A549 (cell line): ENCODE measurements around the gene APC.

ENCODE experiments used
- CHD2 ChIP-seq: fragments of 150-350 bp; IDR thresholded peaks from 2 replicates; pipeline ENCODE4 v1.6.1; 2014; ENCODE audit warnings: low read length; ENCODE audit not compliant: partially characterized antibody
- FOSL2 ChIP-seq, 2 experiments: fragments of 450-650 bp in 1 of 2; fragments of >200 bp in 1 of 2; sonication (Bioruptor Twin) in 1 of 2; formaldehyde crosslinking; IDR thresholded peaks; 2 replicates each; pipeline versions ENCODE4 v1.5.0 to v1.6.1; 2016 to 2020; ENCODE audit warnings: mild to moderate bottlenecking in 1 of 2, moderate library complexity in 1 of 2
- HDAC2 ChIP-seq: fragments of 200-600 bp; sonication (generic); IDR thresholded peaks from 2 replicates; pipeline ENCODE4 v1.6.1; 2016
- HEYL ChIP-seq: fragments of 250-450 bp; sonication (Bioruptor Pico); IDR thresholded peaks from 2 replicates; pipeline ENCODE4 v1.8.0; 2021; ENCODE audit warnings: mild to moderate bottlenecking, moderate library complexity
- HOXA7 ChIP-seq: fragments of 250-450 bp; sonication (Bioruptor Pico); IDR thresholded peaks from 2 replicates; pipeline ENCODE4 v1.5.0; 2020; ENCODE audit warnings: mild to moderate bottlenecking, moderate library complexity
- RAD21 ChIP-seq, 2 experiments: fragments of >200 bp in 1 of 2; sonication (Bioruptor Twin) in 1 of 2; formaldehyde crosslinking in 1 of 2; IDR thresholded peaks in 1 of 2; conservative IDR thresholded peaks in 1 of 2; 2 replicates in 1 of 2; 3 replicates in 1 of 2; pipeline ENCODE4 v1.6.1; 2012 to 2018; ENCODE audit warnings: inconsistent platforms in 1 of 2
- TF ChIP-seq, protein P1 (sequence below): IDR thresholded peaks from 2 replicates; pipeline ENCODE4 v1.6.1; 2012
- TF ChIP-seq, protein P2 (sequence below): fragments of >200 bp; sonication (Bioruptor Twin); formaldehyde crosslinking; IDR thresholded peaks from 3 replicates; pipeline ENCODE4 v1.5.1; 2016

DNA sequence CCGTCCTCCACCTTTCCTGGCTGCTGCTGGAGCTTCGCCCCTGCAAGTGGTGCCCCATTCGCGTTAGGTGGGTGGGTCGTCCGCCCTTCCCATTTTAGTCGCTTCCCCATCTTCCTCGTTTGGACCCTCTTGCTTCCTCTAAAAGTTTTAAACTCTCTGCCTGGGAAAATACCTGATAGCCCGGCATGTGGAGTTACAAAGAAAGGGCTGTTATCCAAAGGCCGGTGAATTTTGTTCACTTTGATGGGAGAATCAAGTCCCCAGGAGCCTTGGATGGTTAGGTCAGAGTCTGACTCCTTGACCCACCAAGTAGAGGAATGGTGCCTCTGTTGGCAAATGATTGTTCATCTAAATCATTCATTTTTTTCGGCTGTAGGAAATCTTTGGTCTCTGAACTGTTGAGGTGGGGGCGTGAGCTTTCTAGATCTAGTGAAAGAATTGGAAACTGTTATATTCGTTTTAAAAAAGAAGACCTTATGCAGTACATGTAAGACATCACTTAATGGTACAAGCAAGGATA, 29.5 kb upstream of the APC start:
- TF ChIP-seq HDAC2 (no peak), HOXA7 (no peak), HEYL (CRISPR knock-in tag) (no peak), RAD21 (conservative IDR thresholded peaks at IDR 0.05 in 1 of 2, IDR thresholded peaks at IDR 0.05 in 1 of 2) (no peak), CHD2 (no peak), FOSL2 (IDR thresholded peaks at IDR 0.05) (no peak), FOSL2 (CRISPR knock-in tag; IDR thresholded peaks at IDR 0.05) (no peak)
- TF ChIP-seq, protein P1, sequence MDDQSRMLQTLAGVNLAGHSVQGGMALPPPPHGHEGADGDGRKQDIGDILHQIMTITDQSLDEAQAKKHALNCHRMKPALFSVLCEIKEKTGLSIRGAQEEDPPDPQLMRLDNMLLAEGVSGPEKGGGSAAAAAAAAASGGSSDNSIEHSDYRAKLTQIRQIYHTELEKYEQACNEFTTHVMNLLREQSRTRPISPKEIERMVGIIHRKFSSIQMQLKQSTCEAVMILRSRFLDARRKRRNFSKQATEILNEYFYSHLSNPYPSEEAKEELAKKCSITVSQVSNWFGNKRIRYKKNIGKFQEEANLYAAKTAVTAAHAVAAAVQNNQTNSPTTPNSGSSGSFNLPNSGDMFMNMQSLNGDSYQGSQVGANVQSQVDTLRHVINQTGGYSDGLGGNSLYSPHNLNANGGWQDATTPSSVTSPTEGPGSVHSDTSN, result no peak
- TF ChIP-seq, protein P2, sequence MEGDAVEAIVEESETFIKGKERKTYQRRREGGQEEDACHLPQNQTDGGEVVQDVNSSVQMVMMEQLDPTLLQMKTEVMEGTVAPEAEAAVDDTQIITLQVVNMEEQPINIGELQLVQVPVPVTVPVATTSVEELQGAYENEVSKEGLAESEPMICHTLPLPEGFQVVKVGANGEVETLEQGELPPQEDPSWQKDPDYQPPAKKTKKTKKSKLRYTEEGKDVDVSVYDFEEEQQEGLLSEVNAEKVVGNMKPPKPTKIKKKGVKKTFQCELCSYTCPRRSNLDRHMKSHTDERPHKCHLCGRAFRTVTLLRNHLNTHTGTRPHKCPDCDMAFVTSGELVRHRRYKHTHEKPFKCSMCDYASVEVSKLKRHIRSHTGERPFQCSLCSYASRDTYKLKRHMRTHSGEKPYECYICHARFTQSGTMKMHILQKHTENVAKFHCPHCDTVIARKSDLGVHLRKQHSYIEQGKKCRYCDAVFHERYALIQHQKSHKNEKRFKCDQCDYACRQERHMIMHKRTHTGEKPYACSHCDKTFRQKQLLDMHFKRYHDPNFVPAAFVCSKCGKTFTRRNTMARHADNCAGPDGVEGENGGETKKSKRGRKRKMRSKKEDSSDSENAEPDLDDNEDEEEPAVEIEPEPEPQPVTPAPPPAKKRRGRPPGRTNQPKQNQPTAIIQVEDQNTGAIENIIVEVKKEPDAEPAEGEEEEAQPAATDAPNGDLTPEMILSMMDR, result no peak
